HG02763 (cell line): ENCODE data around the gene AK9.

Experiments
- ATAC-seq: cut with Tn5 transposase; IDR thresholded peaks from one replicate; pipeline ENCODE4 v1.9.1; 2021; ENCODE audit warnings: mild to moderate bottlenecking, moderate library complexity; ENCODE audit not compliant: unreplicated experiment

AK9 gene

DNA sequence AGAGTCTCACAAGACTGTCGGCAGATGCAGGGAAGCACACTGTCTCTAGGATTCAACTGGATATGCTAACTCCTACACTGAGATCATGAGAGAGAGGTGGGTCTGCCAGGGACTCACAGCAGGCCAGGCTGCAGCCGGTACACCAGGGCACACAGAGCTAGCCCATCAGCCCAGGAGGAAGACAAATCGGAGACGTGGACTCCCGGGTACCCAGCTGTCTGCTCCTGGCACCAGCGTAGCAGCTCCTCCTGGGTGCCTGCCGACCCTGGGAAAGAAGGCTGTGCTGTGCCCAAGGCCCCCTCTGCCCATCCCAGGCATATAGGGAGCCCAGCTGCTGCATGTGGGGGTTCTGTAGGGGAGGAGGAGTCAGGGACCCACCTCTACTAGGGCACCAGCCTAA lies 242.4 kb downstream of the AK9 start:
- no peak for ATAC-seq

DNA sequence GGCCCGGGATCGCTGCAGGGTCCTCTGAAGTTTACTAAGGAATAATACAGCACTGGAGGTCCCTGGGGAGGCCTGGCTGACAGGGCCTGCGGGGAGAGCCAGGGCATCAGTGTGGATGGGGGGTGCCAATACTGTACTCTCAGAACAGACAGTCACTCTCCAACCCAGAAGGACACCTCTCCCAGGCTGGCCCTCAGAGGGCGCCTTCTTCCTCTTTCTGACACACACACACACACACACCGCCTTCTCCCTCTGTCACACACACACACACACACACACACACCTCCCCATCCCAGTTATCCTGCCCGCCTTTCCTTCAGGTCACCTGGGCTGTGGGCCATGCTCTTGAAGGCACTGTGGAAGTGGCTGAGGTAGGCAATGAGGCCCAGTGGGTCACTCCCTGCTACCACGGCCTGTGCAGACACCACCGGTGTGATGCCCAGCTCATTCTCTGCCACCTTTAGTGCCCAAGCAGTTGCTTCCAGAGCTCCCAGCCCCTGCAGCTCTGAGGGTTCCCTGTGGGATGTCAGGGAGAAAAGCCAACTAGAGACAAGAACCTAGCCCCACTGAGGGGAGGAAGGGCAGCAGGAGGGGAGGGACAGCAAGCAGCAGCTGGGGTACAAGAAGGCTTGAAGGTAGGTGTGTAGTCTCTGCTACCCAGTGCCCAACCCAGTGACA lies 243.0 kb downstream of the AK9 start:
- no peak for ATAC-seq

- no peak for ATAC-seq
Measured at GRCh38 chr6:109447087-109447486, 243.9 kb downstream of the AK9 start.

DNA sequence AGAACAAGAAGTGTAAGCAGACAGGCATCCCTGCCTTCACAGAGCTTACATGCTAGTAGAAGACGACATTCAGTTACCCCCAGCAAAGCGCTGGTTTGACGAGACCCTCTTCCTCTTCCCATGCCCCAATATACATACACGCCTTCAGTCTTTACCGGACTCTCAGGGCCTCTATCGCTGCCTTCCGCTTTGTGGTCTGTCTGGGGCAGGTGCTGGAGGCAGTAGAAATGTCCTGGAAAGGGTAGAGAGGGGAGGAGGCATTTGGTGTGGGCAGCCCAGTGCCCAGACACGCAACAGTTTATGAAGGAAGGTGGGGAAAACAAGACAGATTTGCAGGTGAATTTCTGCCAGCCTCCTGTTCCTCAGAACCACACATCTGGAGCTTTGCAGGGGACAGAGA lies 244.5 kb downstream of the AK9 start:
- no peak for ATAC-seq

DNA sequence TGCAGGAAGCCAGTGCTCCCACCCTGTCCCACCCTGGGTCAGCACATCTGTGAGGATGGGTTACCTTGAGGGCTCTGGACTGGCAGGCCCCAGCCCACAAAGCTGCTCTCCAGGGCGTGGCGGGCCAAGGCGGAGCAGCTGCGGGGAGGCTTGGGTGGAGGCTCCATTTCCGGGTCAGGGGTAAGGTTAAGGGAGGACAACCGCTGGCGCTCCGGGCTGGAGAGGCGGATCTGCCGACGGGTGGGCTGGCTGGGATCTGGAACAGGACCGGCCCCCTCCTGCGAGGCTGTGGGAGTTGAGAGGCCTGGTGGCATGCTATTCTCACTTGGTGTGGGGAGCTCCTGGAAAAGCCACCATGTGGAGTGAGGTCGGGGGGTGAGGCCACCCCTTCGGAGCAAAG lies 244.9 kb downstream of the AK9 start:
- ATAC-seq = no peak

GRCh38 chr6:109445382-109445781 lies 245.6 kb downstream of the AK9 start:
- no peak for ATAC-seq

DNA sequence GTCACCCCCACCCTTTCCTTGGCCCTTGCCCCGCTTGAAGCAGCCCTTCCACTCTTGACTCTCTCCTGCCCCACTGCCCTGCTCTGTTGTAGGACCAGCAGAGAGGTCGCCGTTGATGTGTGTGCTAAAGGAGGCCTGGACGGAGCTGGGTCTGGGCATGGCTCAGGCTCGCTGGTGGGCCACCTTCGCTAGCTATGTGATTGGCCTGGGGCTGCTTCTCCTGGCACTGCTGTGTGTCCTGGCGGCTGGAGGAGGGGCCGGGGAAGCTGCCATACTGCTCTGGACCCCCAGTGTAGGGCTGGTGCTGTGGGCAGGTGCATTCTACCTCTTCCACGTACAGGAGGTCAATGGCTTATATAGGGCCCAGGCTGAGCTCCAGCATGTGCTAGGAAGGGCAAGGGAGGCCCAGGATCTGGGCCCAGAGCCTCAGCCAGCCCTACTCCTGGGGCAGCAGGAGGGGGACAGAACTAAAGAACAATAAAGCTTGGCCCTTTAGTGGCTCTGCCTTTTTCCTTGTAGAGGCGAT lies 247.5 kb downstream of the AK9 start:
- ATAC-seq = no peak
